NCI-H1930 (cell line): Measurements from ENCODE around the gene SCLY.
A peak's percentile ranks its signal among the peaks of the same experiment; 100 is the strongest.
"Not testable (repeated sequence)": the region's sequence is repeated elsewhere in the genome, so short reads cannot be mapped to it uniquely, and the experiment has no call there.

Experiments
- DNase-seq, 2 experiments: peaks; one replicate each; lab custom pipeline; 2025; lab: John Stamatoyannopoulos, UW

The SCLY gene

GRCh38 chr2:238060542-238061314 lies at the start of gene SCLY:
SCLY (plus strand) TSS chr2:238061001; CDS start chr2:238061055, 54 bp downstream.
- peak; percentile 97 for DNase-seq

- DNase-seq = no peak
These were observed 47.0 kb upstream of the SCLY start for GRCh38 chr2:238013806-238014205.

- no peak for DNase-seq
These were observed 45.1 kb upstream of the SCLY start for GRCh38 chr2:238015705-238016104.

GRCh38 chr2:238016526-238016925 lies 44.3 kb upstream of the SCLY start:
- no peak for DNase-seq

GRCh38 chr2:238019962-238020361 lies 40.8 kb upstream of the SCLY start:
- DNase-seq = no peak

GRCh38 chr2:238020816-238021215 lies 40.0 kb upstream of the SCLY start:
- DNase-seq = no peak

- DNase-seq = no peak
These were observed 39.5 kb upstream of the SCLY start for GRCh38 chr2:238021327-238021726.

- no peak for DNase-seq
These were observed 38.1 kb upstream of the SCLY start for GRCh38 chr2:238022594-238023157.

GRCh38 chr2:238023608-238024007 lies 37.2 kb upstream of the SCLY start:
- DNase-seq = no peak

- DNase-seq = no peak
These were observed 35.8 kb upstream of the SCLY start for GRCh38 chr2:238024986-238025385.

- no peak for DNase-seq
These were observed 35.0 kb upstream of the SCLY start for GRCh38 chr2:238025741-238026360.

- DNase-seq = no peak
These were observed 33.7 kb upstream of the SCLY start for GRCh38 chr2:238027058-238027457.

GRCh38 chr2:238027591-238028415 lies 33.0 kb upstream of the SCLY start:
- no peak for DNase-seq

- DNase-seq = no peak
These were observed 30.9 kb upstream of the SCLY start for GRCh38 chr2:238029853-238030252.

GRCh38 chr2:238030422-238031155 lies 30.2 kb upstream of the SCLY start:
- no peak for DNase-seq

GRCh38 chr2:238031751-238032150 lies 29.1 kb upstream of the SCLY start:
- no peak for DNase-seq

GRCh38 chr2:238032755-238033337 lies 28.0 kb upstream of the SCLY start:
- no peak for DNase-seq

GRCh38 chr2:238033991-238034390 lies 26.8 kb upstream of the SCLY start:
- not testable (repeated sequence) for DNase-seq

- DNase-seq = no peak
These were observed 22.6 kb upstream of the SCLY start for GRCh38 chr2:238038203-238038602.

- DNase-seq = no peak
These were observed 21.6 kb upstream of the SCLY start for GRCh38 chr2:238039151-238039550.

GRCh38 chr2:238039985-238040384 lies 20.8 kb upstream of the SCLY start:
- DNase-seq = no peak
